ENCODE results near the gene SRPK2.

GRCh38 chr7:105126436-105126975, 262.2 kb downstream of the SRPK2 start:
- TF ChIP-seq CTCF (IDR thresholded peaks at IDR 0.05; ENCODE audit: insufficient read depth, low read depth, low read length) (no peak), EZH2 (IDR thresholded peaks at IDR 0.05; ENCODE audit: insufficient read depth, low read length) (no peak)

Measured in astrocyte (in vitro differentiated cells and primary cell).